Esophagus squamous epithelium (tissue), 5 donors: ENCODE results near the gene PPY. TPM values are rescaled to one million over a fixed set of nuclear protein-coding genes. Genes with fewer than 3 reads are reported as not detected.

Experiments
- DNase-seq: peaks from one replicate; lab custom pipeline; 2025; lab: John Stamatoyannopoulos, UW
- H3K27ac ChIP-seq, 4 donors: fragments of 200-600 bp; sonication (generic); one replicate each; pipeline ENCODE4 v1.5.1; 2016 to 2019; ENCODE audit warnings: mild to moderate bottlenecking in 1 of 4
- H3K27me3 ChIP-seq, 4 donors: fragments of 200-600 bp; sonication (generic); 1 replicate in 3 of 4; 2 replicates in 1 of 4; pipeline versions ENCODE4 v1.5.1 to v1.6.0; 2017 to 2021; ENCODE audit warnings: antibody characterized with exemption in 1 of 4
- H3K36me3 ChIP-seq, 3 donors: fragments of 200-600 bp; sonication (generic); one replicate each; pipeline ENCODE4 v1.5.1; 2016 to 2019
- H3K4me1 ChIP-seq, 3 donors: fragments of 200-600 bp; sonication (generic); one replicate each; pipeline ENCODE4 v1.5.1; 2017 to 2019
- H3K4me3 ChIP-seq, 4 donors: fragments of 200-600 bp; sonication (generic); 1 replicate in 3 of 4; 2 replicates in 1 of 4; pipeline ENCODE4 v1.5.1; 2016 to 2019; ENCODE audit warnings: mild to moderate bottlenecking in 2 of 4, moderate library complexity in 1 of 4
- H3K9me3 ChIP-seq, 3 donors: fragments of 200-600 bp; sonication (generic); one replicate each; pipeline ENCODE4 v1.5.1; 2016 to 2019
- CTCF ChIP-seq, 6 experiments: fragments of 450-650 bp in 4 of 6; fragments of 200-600 bp in 2 of 6; sonication (generic) in 2 of 6; IDR thresholded peaks; one replicate each; pipeline ENCODE4 v1.5.1; 2016 to 2019; ENCODE audit warnings: antibody characterized with exemption in 6 of 6, mild to moderate bottlenecking in 4 of 6, moderate library complexity in 4 of 6
- POLR2A ChIP-seq, 4 donors: fragments of 450-650 bp; IDR thresholded peaks; one replicate each; pipeline ENCODE4 v1.6.1; 2017; ENCODE audit warnings: antibody characterized with exemption in 4 of 4, mild to moderate bottlenecking in 4 of 4, moderate library complexity in 3 of 4
- WGBS, 2 donors: methylation state at CpG; one replicate each; pipeline ENCODE4 v1.1.5; 2018; 5-methylcytosine and 5-hydroxymethylcytosine counted together
- intact Hi-C: fragments of 100-400 bp; cut with DNase I; formaldehyde crosslinking; loops from one replicate; pipeline ENCODE4 v1.15.0; 2022
- total RNA-seq, 4 donors: library from RNA; depleted of rRNA; stranded (reverse); fragments of >200 nt; gene quantifications; one replicate each; pipeline ENCODE4 v1.1.0, GENCODE V29; 2016
- donor health status: DM: yes; HTN: yes; CAD: no.

PPY gene
- total RNA-seq, 4 donors from 2014 or later, result not detected

GRCh38 chr17:43917348-43918025 is 24.8 kb downstream of the PPY start:
- TF ChIP-seq POLR2A (IDR thresholded peaks at IDR 0.05) (no peak), CTCF (IDR thresholded peaks at IDR 0.05) (peak in 3 of 6 experiments; percentile 14 to 43 (median 28))
- Histone ChIP-seq H3K4me3 (peak overlapping the region; percentile 18 to 46 (median 34)), H3K27me3 (peaks cover 0 to 39% (median 0%) of the 10 kb centered on the region in 4 donors), H3K4me1 (peaks cover 0 to 11% (median 5%) of the 10 kb centered on the region in 3 donors), H3K9me3 (no peaks in the 10 kb centered on the region), H3K36me3 (no peaks in the 10 kb centered on the region), H3K27ac (no peak overlapping the region)
- no peak for DNase-seq
- intact Hi-C loops, result no loop called here
- 6 to 19% methylated on average over 9 to 22 of the region's 43 CpGs for WGBS, 2 donors

- intact Hi-C loops, result no loop called here
- WGBS, 2 donors, result 79 to 86% methylated on average over 3 to 5 of the region's 8 CpGs
These were observed 25.3 kb downstream of the PPY start for GRCh38 chr17:43917016-43917347.

GRCh38 chr17:43916385-43916784 is 25.9 kb downstream of the PPY start:
- Histone ChIP-seq H3K36me3 (no peaks in the 10 kb centered on the region), H3K4me1 (peaks cover 0 to 11% (median 5%) of the 10 kb centered on the region in 3 donors), H3K4me3 (no peak overlapping the region), H3K9me3 (no peaks in the 10 kb centered on the region), H3K27ac (no peak overlapping the region), H3K27me3 (peaks cover 0 to 38% (median 0%) of the 10 kb centered on the region in 4 donors)
- intact Hi-C loops, result no loop called here
- 71 to 81% methylated on average over 4 of the region's 4 CpGs for WGBS, 2 donors
- no peak for TF ChIP-seq POLR2A (IDR thresholded peaks at IDR 0.05)
- no peak for TF ChIP-seq CTCF (IDR thresholded peaks at IDR 0.05)
- DNase-seq, result no peak

More at GRCh38 chr17:43917016-43917347, 25.3 kb downstream of the PPY start:
- Histone ChIP-seq H3K4me1 (peaks cover 0 to 11% (median 5%) of the 10 kb centered on the region in 3 donors), H3K27ac (no peak overlapping the region), H3K9me3 (no peaks in the 10 kb centered on the region), H3K36me3 (no peaks in the 10 kb centered on the region), H3K4me3 (peak overlapping the region in 1 of 4 donors; percentile 46), H3K27me3 (peaks cover 0 to 38% (median 0%) of the 10 kb centered on the region in 4 donors)
- DNase-seq, result no peak
- TF ChIP-seq POLR2A (IDR thresholded peaks at IDR 0.05), result no peak
- TF ChIP-seq CTCF (IDR thresholded peaks at IDR 0.05), result no peak

- H3K9me3 ChIP-seq, result no peaks in the 10 kb centered on the region
- H3K4me1 ChIP-seq, result peaks cover 0 to 11% (median 5%) of the 10 kb centered on the region in 3 donors
- DNase-seq, result no peak
- H3K27ac ChIP-seq, result no peak overlapping the region
- 62 to 90% methylated on average over 2 to 3 of the region's 3 CpGs for WGBS, 2 donors
- no peaks in the 10 kb centered on the region for H3K36me3 ChIP-seq
- H3K27me3 ChIP-seq, result peaks cover 0 to 31% (median 0%) of the 10 kb centered on the region in 4 donors
- TF ChIP-seq POLR2A (IDR thresholded peaks at IDR 0.05), result no peak
- TF ChIP-seq CTCF (IDR thresholded peaks at IDR 0.05), result no peak
- H3K4me3 ChIP-seq, result no peak overlapping the region
- intact Hi-C loops, result no loop called here
These were observed 26.7 kb downstream of the PPY start for GRCh38 chr17:43915559-43915958.

GRCh38 chr17:43914451-43914850 is 27.8 kb downstream of the PPY start:
- intact Hi-C loops, result no loop called here
- TF ChIP-seq POLR2A (IDR thresholded peaks at IDR 0.05) (no peak), CTCF (IDR thresholded peaks at IDR 0.05) (no peak)
- Histone ChIP-seq H3K27me3 (peaks cover 0 to 29% (median 0%) of the 10 kb centered on the region in 4 donors), H3K4me1 (peaks cover 0 to 11% (median 5%) of the 10 kb centered on the region in 3 donors), H3K27ac (no peak overlapping the region), H3K4me3 (no peak overlapping the region), H3K9me3 (no peaks in the 10 kb centered on the region), H3K36me3 (no peaks in the 10 kb centered on the region)
- no peak for DNase-seq
- 57 to 67% methylated on average over 2 of the region's 2 CpGs for WGBS, 2 donors
